K562 (cell line): Measurements from ENCODE around the gene DISP1. TPM values are rescaled to one million over a fixed set of nuclear protein-coding genes. Genes with fewer than 3 reads are reported as not detected.

ENCODE experiments used
- C11orf30 ChIP-seq: fragments of 450-650 bp; IDR thresholded peaks from 2 replicates; pipeline ENCODE4 v1.6.1; 2016; ENCODE audit warnings: low read depth, mild to moderate bottlenecking
- GABPA ChIP-seq: fragments of 200-800 bp; sonication (Bioruptor generic); conservative IDR thresholded peaks from 2 replicates; pipeline ENCODE4 v1.6.1; 2016; ENCODE audit warnings: low read depth, missing genetic modification characterization, missing compliant biosample characterization
- RCOR1 ChIP-seq, 2 experiments: IDR thresholded peaks; 2 replicates each; pipeline ENCODE4 v1.6.1; 2012; ENCODE audit warnings: low read depth in 2 of 2, low read length in 2 of 2, borderline replicate concordance in 1 of 2, improper control_type of control experiment in 1 of 2
- ZNF324 ChIP-seq: fragments of 250-450 bp; sonication (Bioruptor Pico); IDR thresholded peaks from 2 replicates; pipeline ENCODE4 v1.4.0; 2020; ENCODE audit warnings: mild to moderate bottlenecking
- ZNF717 ChIP-seq: fragments of 250-450 bp; sonication (Bioruptor Pico); IDR thresholded peaks from 2 replicates; pipeline ENCODE4 v1.5.0; 2021
- ZNF830 ChIP-seq: fragments of 250-450 bp; sonication (Bioruptor Pico); IDR thresholded peaks from 2 replicates; pipeline ENCODE4 v1.5.0; 2021; ENCODE audit warnings: mild to moderate bottlenecking
- ZSCAN32 ChIP-seq: fragments of 450-650 bp; formaldehyde crosslinking; IDR thresholded peaks from 2 replicates; pipeline ENCODE4 v1.4.0; 2020; ENCODE audit warnings: mild to moderate bottlenecking, moderate library complexity
- polyA plus RNA-seq, 8 experiments: library from polyadenylated mRNA; depleted of rRNA in 4 of 8; stranded (reverse) in 5 of 8; unstranded in 3 of 8; fragments of >200 nt; fragmentation: Nextera tagmentation in 2 of 8; fragmentation: Illumina TruSeq in 1 of 8; extraction: Ambion mirVana in 2 of 8; extraction: Trizol in 1 of 8; gene quantifications; 2 replicates each; pipeline versions ENCODE4 v1.2.1 to v1.2.3, GENCODE V29; 2011 to 2014; ENCODE audit warnings: inconsistent platforms in 1 of 8, missing spikeins in 1 of 8
- total RNA-seq, 7 experiments: library from RNA; depleted of rRNA in 6 of 7; stranded (reverse); fragments of >200 nt in 6 of 7; fragmentation: Illumina TruSeq in 2 of 7; extraction: Trizol in 2 of 7; gene quantifications; 2 replicates each; pipeline versions ENCODE4 v1.2.1 to v1.2.3, GENCODE V29; 2011 to 2021; ENCODE audit warnings: low replicate concordance in 1 of 7
- TF ChIP-seq, protein P1 (sequence below), 2 experiments: fragments of 450-650 bp in 1 of 2; sonication (generic) in 1 of 2; formaldehyde crosslinking in 1 of 2; IDR thresholded peaks; 2 replicates each; pipeline versions ENCODE4 v1.7.1 to v1.9.0; 2016 to 2022; ENCODE audit warnings: inconsistent platforms in 1 of 2, mild to moderate bottlenecking in 1 of 2, missing genetic modification reagents in 1 of 2
- TF ChIP-seq, protein P2 (sequence below): sonication (generic); formaldehyde crosslinking; IDR thresholded peaks from 2 replicates; pipeline ENCODE4 v1.4.0; 2020; ENCODE audit warnings: mild to moderate bottlenecking, missing genetic modification reagents
- TF ChIP-seq, protein P3 (sequence below): fragments of 250-450 bp; sonication (Bioruptor Pico); IDR thresholded peaks from 2 replicates; pipeline ENCODE4 v1.5.0; 2021; ENCODE audit warnings: mild to moderate bottlenecking, borderline replicate concordance
- TF ChIP-seq, protein P4 (sequence below): sonication (generic); formaldehyde crosslinking; IDR thresholded peaks from 2 replicates; pipeline ENCODE4 v1.9.0; 2022; ENCODE audit warnings: mild to moderate bottlenecking, missing genetic modification reagents

DISP1 gene
- total and polyA plus RNA-seq, 9 of the 15 experiments (the other 6 are each of a cell fraction or from before 2014, with no cell fraction given) = 0.02 to 0.35 (median 0.04) TPM; not detected in 2

DNA sequence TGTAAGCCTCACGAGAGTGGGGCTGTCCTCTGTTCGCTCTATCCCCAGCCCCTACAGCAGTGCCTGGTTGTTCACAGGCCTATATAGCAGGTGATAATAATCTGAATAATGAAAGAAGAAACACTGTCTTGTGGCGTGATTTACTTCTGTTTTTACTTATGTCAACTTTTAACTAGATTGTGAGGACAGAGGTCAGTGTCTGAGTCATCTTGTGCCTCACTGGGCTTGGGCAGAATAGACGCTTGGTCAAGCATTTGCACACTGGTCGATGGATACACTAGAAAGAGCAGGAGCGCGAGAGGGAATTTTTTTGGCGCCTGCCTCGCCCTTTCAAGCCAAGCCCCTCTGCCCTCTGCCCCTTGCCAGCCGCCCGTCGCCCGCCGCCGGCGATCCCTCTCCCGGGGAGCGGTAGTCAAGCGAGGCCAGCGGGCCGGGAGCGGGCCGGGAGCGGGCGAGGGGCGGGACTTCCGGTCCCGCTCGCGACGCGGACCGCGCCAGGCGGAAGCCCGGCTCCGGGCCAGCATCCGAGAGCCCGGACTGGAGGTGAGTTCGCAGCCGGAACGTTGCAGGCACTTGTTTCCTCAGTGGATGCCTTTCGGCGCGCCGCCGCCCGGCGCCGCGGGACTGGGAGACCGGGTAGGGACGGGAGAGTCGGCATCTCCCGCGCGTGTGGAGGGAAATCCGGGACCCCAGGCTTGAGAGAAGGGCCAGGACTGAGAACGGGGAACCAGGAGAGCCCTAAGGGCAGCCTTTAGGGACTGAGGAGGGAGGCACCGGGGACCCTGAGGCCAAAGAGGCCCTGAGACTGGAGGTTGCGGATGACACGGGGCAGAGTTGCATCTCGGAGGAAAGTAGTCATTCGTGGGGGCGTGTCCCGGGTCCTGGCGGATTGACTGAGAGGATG is at the start of gene DISP1 (continued):
- TF ChIP-seq, protein P1, sequence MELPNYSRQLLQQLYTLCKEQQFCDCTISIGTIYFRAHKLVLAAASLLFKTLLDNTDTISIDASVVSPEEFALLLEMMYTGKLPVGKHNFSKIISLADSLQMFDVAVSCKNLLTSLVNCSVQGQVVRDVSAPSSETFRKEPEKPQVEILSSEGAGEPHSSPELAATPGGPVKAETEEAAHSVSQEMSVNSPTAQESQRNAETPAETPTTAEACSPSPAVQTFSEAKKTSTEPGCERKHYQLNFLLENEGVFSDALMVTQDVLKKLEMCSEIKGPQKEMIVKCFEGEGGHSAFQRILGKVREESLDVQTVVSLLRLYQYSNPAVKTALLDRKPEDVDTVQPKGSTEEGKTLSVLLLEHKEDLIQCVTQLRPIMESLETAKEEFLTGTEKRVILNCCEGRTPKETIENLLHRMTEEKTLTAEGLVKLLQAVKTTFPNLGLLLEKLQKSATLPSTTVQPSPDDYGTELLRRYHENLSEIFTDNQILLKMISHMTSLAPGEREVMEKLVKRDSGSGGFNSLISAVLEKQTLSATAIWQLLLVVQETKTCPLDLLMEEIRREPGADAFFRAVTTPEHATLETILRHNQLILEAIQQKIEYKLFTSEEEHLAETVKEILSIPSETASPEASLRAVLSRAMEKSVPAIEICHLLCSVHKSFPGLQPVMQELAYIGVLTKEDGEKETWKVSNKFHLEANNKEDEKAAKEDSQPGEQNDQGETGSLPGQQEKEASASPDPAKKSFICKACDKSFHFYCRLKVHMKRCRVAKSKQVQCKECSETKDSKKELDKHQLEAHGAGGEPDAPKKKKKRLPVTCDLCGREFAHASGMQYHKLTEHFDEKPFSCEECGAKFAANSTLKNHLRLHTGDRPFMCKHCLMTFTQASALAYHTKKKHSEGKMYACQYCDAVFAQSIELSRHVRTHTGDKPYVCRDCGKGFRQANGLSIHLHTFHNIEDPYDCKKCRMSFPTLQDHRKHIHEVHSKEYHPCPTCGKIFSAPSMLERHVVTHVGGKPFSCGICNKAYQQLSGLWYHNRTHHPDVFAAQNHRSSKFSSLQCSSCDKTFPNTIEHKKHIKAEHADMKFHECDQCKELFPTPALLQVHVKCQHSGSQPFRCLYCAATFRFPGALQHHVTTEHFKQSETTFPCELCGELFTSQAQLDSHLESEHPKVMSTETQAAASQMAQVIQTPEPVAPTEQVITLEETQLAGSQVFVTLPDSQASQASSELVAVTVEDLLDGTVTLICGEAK (IDR thresholded peaks at IDR 0.05) = peak; percentile 83
- TF ChIP-seq, protein P1 (CRISPR knock-in tag; IDR thresholded peaks at IDR 0.05) = no peak
- peak; percentile 94 for TF ChIP-seq GABPA (tag)
- TF ChIP-seq, protein P2, sequence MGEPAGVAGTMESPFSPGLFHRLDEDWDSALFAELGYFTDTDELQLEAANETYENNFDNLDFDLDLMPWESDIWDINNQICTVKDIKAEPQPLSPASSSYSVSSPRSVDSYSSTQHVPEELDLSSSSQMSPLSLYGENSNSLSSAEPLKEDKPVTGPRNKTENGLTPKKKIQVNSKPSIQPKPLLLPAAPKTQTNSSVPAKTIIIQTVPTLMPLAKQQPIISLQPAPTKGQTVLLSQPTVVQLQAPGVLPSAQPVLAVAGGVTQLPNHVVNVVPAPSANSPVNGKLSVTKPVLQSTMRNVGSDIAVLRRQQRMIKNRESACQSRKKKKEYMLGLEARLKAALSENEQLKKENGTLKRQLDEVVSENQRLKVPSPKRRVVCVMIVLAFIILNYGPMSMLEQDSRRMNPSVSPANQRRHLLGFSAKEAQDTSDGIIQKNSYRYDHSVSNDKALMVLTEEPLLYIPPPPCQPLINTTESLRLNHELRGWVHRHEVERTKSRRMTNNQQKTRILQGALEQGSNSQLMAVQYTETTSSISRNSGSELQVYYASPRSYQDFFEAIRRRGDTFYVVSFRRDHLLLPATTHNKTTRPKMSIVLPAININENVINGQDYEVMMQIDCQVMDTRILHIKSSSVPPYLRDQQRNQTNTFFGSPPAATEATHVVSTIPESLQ (CRISPR knock-in tag) = no peak
- no peak for TF ChIP-seq ZNF717 (CRISPR knock-in tag)
- no peak for TF ChIP-seq RCOR1 (IDR thresholded peaks at IDR 0.05; ENCODE audit: borderline replicate concordance in 1 of 2, low read depth in 2 of 2, low read length in 2 of 2)
- TF ChIP-seq ZSCAN32 = no peak
- no peak for TF ChIP-seq ZNF324 (CRISPR knock-in tag)
- no peak for TF ChIP-seq C11orf30
- TF ChIP-seq, protein P3, sequence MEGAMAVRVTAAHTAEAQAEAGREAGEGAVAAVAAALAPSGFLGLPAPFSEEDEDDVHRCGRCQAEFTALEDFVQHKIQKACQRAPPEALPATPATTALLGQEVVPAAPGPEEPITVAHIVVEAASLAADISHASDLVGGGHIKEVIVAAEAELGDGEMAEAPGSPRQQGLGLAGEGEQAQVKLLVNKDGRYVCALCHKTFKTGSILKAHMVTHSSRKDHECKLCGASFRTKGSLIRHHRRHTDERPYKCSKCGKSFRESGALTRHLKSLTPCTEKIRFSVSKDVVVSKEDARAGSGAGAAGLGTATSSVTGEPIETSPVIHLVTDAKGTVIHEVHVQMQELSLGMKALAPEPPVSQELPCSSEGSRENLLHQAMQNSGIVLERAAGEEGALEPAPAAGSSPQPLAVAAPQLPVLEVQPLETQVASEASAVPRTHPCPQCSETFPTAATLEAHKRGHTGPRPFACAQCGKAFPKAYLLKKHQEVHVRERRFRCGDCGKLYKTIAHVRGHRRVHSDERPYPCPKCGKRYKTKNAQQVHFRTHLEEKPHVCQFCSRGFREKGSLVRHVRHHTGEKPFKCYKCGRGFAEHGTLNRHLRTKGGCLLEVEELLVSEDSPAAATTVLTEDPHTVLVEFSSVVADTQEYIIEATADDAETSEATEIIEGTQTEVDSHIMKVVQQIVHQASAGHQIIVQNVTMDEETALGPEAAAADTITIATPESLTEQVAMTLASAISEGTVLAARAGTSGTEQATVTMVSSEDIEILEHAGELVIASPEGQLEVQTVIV (CRISPR knock-in tag) = no peak
- TF ChIP-seq ZNF830 (CRISPR knock-in tag) = no peak
- TF ChIP-seq, protein P4, sequence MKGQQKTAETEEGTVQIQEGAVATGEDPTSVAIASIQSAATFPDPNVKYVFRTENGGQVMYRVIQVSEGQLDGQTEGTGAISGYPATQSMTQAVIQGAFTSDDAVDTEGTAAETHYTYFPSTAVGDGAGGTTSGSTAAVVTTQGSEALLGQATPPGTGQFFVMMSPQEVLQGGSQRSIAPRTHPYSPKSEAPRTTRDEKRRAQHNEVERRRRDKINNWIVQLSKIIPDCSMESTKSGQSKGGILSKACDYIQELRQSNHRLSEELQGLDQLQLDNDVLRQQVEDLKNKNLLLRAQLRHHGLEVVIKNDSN (CRISPR knock-in tag) = no peak
